ENCODE measurements around the gene FES.
A peak's percentile ranks its signal among the peaks of the same experiment; 100 is the strongest.

Gene FES

GRCh38 chr15:90877315-90877714 lies 7.0 kb upstream of the FES start:
- no peak for DNase-seq

DNA sequence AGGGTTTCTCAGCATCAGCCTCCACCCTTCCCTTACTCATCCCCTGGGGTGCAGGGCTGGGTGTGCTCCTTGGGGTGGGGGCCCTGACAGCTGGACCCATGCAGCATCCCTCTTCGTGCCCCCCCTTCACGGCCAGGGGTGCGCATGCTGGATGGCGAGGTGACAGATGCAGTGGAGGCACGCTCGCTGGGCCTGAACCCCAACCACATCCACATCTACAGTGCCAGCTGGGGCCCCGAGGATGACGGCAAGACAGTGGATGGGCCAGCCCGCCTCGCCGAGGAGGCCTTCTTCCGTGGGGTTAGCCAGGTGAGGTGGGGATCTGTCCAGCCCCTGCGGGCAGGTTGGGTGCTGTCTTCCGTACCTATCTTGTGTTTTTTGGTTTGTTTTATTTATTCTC lies 6.3 kb upstream of the FES start:
- DNase-seq = no peak

DNA sequence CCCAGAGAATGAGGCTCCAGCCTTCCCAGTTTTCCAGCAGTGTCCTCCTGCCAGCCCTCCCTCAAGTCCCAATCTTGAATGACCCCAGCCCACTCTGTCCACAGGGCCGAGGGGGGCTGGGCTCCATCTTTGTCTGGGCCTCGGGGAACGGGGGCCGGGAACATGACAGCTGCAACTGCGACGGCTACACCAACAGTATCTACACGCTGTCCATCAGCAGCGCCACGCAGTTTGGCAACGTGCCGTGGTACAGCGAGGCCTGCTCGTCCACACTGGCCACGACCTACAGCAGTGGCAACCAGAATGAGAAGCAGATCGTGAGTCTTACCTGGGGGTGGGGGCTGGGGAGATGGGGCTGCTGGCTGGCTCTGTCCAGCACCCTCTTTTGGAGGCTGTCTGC lies 5.6 kb upstream of the FES start:
- DNase-seq = no peak

GRCh38 chr15:90879730-90880366 lies 4.5 kb upstream of the FES start:
- no peak for DNase-seq

- no peak for DNase-seq
Measured at GRCh38 chr15:90880381-90881145, 3.7 kb upstream of the FES start.

- DNase-seq = no peak
Measured at GRCh38 chr15:90881181-90881977, 2.9 kb upstream of the FES start.

DNA sequence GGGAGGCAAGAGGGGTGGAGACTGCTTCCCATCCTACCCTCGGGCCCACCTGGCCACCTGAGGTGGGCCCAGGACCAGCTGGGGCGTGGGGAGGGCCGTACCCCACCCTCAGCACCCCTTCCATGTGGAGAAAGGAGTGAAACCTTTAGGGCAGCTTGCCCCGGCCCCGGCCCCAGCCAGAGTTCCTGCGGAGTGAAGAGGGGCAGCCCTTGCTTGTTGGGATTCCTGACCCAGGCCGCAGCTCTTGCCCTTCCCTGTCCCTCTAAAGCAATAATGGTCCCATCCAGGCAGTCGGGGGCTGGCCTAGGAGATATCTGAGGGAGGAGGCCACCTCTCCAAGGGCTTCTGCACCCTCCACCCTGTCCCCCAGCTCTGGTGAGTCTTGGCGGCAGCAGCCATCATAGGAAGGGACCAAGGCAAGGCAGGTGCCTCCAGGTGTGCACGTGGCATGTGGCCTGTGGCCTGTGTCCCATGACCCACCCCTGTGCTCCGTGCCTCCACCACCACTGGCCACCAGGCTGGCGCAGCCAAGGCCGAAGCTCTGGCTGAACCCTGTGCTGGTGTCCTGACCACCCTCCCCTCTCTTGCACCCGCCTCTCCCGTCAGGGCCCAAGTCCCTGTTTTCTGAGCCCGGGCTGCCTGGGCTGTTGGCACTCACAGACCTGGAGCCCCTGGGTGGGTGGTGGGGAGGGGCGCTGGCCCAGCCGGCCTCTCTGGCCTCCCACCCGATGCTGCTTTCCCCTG lies 2.2 kb upstream of the FES start:
- DNase-seq = no peak

DNA sequence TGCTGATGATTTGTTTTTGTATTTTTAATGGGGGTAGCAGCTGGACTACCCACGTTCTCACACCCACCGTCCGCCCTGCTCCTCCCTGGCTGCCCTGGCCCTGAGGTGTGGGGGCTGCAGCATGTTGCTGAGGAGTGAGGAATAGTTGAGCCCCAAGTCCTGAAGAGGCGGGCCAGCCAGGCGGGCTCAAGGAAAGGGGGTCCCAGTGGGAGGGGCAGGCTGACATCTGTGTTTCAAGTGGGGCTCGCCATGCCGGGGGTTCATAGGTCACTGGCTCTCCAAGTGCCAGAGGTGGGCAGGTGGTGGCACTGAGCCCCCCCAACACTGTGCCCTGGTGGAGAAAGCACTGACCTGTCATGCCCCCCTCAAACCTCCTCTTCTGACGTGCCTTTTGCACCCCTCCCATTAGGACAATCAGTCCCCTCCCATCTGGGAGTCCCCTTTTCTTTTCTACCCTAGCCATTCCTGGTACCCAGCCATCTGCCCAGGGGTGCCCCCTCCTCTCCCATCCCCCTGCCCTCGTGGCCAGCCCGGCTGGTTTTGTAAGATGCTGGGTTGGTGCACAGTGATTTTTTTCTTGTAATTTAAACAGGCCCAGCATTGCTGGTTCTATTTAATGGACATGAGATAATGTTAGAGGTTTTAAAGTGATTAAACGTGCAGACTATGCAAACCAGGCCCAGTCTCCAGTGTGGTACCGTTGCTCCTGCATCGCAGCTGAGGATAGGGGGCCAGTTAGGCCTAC lies 1.4 kb upstream of the FES start:
- DNase-seq = no peak

GRCh38 chr15:90883526-90883975 lies 753 bp upstream of the FES start:
- DNase-seq = no peak

GRCh38 chr15:90884719-90885431 lies 571 bp downstream of the FES start:
- no peak for DNase-seq

DNA sequence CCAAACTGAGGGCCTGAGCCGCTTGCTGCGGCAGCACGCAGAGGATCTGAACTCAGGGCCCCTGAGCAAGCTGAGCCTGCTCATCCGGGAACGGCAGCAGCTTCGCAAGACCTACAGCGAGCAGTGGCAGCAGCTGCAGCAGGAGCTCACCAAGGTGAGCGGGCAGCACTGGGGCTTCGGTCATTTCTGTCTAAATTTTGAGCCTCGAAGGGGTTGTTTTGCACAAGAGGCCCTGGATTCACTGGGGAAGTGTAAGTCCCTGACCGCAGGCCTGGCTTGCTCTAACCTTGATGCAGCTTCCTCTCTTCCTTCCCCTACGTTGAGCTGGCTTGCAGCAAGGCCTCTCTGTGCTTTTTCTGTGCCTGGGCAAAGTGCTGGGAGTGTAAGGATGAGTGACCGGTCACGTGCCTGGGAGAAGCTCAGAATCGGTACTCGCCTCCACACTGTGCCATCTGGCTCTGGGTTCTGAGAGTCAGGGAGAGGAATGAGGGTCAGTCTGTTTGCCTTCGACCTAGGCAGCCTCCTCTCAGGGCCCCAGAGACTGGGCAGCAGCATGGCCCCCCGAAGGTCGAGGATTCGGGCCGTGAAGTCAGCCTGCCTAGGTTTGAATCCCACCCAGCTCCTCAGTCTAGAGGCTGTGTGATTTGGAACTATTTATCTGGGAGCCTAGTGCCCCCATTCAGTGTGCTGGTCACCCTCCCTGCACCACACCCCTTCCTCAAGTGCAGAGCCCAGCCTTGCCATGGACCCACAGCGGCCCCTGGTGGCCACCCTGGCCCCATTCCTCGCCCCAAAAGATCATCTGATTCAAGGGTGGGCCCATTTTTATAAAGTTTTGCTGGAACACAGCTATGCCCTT lies 1.4 kb downstream of the FES start:
- peak; percentile 84 for DNase-seq

GRCh38 chr15:90886291-90886614 lies 1.9 kb downstream of the FES start:
- DNase-seq = no peak

DNA sequence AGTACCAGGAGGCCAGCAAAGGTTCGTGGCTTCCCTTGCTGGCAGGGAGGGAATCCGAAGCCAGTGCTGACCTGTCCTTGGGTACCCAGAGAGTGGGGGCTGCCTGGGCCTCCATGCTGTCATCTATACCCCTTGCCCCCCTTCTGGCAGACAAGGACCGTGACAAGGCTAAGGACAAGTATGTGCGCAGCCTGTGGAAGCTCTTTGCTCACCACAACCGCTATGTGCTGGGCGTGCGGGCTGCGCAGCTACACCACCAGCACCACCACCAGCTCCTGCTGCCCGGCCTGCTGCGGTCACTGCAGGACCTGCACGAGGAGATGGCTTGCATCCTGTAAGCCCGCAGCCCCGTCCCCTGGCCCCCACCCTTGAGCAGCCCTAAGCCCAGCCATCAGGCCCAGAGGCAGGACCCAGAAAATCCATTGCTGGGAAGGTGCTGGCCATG lies 2.8 kb downstream of the FES start:
- no peak for DNase-seq

DNA sequence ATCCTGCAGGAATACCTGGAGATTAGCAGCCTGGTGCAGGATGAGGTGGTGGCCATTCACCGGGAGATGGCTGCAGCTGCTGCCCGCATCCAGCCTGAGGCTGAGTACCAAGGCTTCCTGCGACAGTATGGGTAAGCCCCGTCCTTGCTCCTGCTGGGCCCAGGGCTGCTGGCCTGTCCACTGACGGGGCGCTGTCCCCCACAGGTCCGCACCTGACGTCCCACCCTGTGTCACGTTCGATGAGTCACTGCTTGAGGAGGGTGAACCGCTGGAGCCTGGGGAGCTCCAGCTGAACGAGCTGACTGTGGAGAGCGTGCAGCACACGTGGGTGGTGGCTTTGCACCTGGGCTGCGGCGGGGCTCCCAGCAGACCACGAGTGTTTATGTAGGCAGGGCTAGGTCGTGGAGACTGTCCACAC lies 5.0 kb downstream of the FES start:
- DNase-seq = no peak

GRCh38 chr15:90889736-90890456 lies 5.6 kb downstream of the FES start:
- no peak for DNase-seq

- no peak for DNase-seq
Measured at GRCh38 chr15:90890839-90891238, 6.5 kb downstream of the FES start.

GRCh38 chr15:90891346-90891949 lies 7.1 kb downstream of the FES start:
- no peak for DNase-seq

GRCh38 chr15:90892023-90892422 lies 7.7 kb downstream of the FES start:
- no peak for DNase-seq

- no peak for DNase-seq
Measured at GRCh38 chr15:90892498-90893174, 8.3 kb downstream of the FES start.

Data from activated T-cell treated with anti-CD3 and anti-CD28 coated beads, Interleukin-2, amount 50 U/mL, for 1 hour (primary cell).